CD4-positive, alpha-beta T cell treated with Interleukin-2 at 100 ng/mL for 4 hours (primary cell): ENCODE data around the gene ARHGEF16.

Experiments
- DNase-seq: peaks from one replicate; pipeline ENCODE4 v3.0.0-alpha.2; 2020; ENCODE audit warnings: low spot score

ARHGEF16 gene

GRCh38 chr1:3456964-3457909, 2.8 kb downstream of the ARHGEF16 start:
- DNase-seq: no peak

GRCh38 chr1:3457910-3458883, 3.7 kb downstream of the ARHGEF16 start:
- no peak for DNase-seq

DNA sequence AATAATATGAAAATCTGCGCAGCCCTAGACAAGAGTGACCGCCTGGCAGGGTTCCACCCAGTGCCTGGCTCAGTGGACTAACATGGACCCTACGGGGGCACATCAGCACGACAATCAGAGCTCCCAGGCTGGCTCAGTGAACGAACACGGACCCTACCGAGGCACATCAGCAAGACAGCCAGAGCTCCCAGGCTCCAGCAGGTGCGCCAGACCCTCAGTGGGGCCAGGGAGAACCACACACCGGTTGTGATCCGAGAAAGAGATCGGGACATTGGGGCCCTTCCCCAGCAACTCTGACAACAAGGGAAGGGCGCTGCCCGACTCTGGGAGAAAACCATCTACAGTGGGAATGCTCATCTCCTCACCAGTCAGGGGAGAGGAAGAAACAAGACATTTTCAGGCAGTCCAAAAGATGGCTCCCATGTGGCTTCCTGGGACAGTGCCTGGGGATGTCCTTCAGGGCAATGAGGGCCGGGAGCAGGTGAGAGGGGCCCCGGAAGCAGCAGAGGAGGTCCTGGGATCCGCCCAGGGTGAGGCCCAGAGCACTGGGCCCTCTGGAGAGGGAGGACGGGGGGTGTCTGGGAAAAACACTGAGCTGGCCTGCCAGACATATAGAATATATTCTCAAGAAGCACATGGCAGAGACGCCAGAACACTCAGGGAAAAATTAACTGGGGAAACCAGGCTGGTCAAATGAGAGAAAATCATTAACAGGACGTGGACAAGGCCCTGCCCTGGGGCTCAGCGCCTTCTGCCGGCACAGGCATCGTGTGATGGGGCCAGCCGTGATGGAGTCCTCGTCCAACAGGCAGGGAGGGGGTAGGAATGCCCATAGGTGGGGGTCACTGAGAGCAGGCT, 4.8 kb downstream of the ARHGEF16 start:
- DNase-seq: no peak

DNA sequence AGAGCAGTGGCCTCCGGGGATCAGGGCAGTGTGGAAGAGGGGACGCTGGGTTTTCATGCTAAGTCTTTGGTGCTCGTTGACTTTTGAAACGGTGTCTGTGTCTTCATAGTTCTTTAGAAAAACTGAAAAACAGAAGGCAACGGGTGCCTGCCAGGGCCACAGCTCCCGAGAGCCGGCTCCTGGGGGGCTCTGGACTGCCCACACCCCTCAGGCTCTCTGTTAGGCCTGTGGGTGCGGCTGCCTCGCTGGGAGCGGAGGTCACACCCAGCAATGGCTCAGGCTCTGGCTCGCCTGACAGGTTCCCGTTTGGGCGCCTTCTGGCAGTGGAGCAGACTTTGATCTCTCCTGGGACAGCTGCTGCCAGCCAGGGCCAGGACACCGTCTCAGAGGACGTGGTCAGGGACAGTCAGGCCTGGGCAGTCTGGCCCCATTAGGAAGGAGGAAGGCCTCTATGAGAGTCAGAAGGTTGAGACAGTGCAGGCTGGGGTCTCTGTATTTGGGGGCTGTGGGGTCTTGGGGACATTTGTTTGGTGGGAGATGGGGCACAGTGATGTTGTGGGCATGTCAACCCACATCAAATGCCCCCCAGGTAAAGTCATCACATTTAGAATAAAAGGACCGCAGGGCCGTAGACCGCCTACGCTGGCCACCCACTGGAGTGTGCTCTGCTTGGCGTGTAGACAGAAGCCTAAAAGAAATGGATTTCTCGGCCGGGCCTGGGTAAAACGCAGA, 5.6 kb downstream of the ARHGEF16 start:
- DNase-seq: no peak

DNA sequence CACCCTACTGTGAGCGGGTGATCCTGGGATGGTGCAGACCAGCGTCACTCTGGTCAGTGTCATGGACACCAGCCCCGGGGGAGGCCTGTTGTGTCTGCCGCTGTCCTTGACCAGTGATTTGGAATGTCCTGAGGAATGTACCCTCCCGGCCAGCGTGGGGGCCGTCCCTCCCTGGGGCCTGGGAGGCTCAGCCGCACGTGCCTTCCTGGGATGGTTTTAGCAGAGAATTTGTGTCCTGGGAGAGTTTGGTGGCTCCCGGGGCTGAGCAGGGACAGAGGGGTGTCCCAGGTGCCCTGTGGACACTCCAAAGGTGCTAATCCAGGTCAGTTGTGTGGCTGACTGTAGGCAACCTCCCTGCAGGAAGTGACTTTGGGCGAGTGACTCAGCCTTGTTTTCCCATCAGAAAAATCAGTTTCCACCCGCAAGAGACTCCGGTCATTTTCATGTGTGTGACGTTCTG, 6.2 kb downstream of the ARHGEF16 start:
- DNase-seq: no peak

GRCh38 chr1:3461238-3461933, 6.9 kb downstream of the ARHGEF16 start:
- DNase-seq: no peak

DNA sequence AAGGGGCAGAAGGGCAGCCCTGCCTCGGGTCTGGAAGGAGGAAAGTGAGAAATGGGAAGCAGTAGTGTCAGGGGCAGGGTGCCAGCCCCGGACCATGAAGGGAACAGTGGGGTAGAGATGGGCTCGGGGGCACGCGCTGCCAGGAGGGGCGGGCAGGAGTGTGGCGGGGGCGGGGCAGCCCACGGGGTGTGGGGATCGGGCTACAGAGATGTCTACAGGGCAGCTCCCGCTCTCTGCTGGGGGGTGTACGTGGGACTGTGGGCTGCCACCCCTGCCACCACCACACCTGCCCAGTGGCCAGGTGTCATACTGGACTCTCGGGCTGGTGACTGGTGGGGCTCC, 7.4 kb downstream of the ARHGEF16 start:
- DNase-seq: no peak

- no peak for DNase-seq
These were observed 8.0 kb downstream of the ARHGEF16 start for GRCh38 chr1:3462356-3463012.

DNA sequence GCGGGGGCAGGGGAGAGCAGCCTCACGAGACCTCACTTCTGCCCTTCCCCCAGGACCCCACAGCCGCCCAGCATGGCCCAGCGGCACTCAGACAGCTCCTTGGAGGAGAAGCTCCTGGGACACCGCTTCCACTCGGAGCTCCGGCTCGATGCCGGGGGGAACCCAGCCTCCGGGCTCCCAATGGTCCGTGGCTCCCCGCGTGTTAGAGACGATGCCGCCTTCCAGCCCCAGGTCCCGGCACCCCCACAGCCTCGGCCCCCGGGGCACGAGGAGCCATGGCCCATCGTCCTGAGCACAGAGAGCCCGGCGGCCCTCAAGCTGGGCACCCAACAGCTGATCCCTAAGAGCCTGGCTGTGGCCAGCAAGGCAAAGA, 8.5 kb downstream of the ARHGEF16 start:
- DNase-seq: no peak

DNA sequence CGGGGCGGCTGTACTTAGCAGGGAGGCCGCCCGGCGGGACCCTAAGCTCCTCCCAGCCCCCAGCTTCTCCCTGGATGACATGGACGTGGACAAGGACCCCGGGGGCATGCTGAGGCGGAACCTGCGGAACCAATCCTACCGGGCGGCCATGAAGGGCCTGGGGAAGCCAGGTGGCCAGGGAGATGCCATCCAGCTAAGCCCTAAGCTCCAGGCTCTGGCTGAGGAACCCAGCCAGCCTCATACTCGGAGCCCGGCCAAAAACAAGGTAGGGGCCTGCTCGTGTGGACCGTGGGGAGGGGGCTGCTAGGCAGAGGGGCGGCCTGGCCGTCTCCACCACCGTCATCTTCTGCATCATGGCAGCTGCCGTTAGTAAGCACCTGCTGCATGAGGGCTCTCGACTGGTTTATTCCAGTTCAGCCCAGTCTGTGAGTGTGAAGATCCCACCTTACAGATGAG, 9.0 kb downstream of the ARHGEF16 start:
- no peak for DNase-seq

- no peak for DNase-seq
These were observed 9.6 kb downstream of the ARHGEF16 start for GRCh38 chr1:3463891-3464648.

GRCh38 chr1:3464649-3465025, 10.2 kb downstream of the ARHGEF16 start:
- no peak for DNase-seq

- no peak for DNase-seq
These were observed 10.8 kb downstream of the ARHGEF16 start for GRCh38 chr1:3465091-3465934.

DNA sequence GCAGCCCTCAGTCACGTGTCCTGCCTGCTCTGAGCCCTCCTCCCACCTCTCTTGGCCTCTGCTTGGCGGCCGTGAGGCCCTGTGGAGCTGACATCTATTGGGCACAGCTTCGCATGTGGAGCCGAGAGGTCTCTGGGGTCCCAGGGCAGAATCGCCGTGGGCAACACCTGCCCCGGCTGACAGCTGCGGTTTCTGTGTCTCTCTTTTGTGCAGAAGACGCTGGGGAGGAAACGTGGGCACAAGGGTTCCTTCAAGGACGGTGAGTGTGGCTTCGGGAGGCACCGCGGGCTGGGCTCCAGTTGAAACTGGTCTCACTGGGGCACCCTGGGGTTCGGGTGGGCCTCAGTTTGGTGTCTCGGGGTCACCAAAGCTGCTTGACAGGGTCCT, 11.5 kb downstream of the ARHGEF16 start:
- DNase-seq: no peak

GRCh38 chr1:3466366-3467075, 12.1 kb downstream of the ARHGEF16 start:
- DNase-seq: no peak

DNA sequence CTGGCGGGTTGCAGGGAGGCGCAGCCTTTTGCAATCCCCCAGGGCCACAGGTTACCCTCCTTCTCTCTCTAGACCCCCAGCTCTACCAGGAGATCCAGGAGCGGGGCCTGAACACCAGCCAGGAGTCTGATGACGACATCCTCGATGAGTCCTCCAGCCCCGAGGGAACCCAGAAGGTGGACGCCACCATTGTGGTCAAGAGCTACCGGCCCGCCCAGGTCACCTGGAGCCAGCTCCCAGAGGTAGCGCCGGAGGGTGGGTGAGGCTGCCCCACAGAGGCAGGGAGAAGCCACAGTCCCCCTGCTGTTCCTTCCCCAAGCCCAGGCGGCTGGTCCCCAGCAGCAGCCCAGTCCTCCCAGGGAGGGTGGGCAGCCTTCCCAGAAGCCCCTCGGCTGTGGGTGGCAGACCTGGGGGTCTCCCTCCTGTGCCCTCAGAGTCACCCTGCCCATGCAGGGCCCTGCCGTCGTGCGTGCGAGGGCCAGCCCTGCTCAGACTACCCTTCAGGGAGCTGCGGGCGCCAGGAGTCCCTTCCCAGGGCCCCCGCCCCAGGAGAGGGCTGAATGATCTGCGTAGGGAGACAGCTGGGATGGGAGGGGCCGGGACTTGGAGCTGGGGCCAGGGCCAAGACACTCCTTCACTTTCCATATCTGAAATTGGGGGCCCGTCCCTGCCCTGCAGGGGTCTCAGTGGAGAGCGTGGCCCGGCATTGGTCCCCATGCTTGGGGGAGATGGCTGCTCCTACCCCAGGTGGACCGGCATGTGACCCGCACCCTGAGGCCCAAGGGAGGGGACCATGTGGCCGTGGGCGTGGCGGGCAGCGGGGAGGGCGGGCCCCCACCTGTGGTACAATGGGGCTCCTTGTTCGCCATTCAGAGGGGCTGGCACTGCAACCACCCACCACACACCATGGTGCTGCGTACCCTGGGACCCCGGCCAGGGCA, 12.9 kb downstream of the ARHGEF16 start:
- DNase-seq: no peak
